ENCODE data around the gene TMEM178B. TPM values are rescaled to one million over a fixed set of nuclear protein-coding genes. Genes with fewer than 3 reads are reported as not detected.

The TMEM178B gene
- total RNA-seq, 1 donor, result 0.09 TPM

DNA sequence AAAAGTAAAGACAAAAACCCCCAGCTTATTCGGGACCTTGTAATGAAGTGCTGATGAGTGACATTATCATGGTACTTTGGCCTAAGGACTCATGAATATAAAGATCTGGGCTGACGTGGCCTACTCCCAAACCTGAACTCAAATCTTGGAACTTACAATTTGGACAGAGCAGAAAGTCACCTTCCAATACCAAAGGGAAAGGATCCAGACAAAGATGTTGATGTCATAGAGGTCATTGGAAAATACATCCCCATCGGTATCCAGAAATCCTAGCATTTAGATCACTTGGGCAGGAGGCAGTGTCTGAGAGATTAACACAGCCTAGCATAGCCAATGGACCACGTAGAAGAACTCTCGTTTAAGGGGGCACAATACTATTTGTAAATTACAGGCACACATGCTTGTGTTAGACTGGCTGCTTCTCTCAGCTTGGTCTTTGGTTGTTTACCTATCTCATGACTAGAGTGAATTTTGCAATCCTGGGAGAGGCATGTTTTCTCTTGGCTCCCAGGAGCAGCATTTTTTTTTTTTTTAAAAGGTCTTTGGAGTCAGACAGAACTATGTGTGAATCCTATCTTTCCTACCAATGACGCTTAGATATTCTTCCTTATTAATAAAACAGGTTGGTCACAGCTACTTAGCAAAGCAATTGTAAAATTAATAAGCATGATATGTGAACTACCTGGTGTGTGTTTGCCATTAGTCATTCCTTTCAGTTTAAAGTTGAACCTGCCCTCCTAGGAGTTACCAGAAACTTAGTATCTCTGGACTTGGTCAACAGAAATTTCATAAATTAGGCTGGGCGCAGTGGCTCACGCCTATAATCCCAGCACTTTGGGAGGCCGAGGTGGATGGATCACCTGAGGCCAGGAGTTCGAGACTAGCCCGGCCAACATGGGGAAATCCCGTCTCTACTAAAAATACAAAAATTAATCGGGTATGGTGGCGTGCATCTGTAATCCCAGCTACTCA, 31.4 kb upstream of the TMEM178B start:
- TF ChIP-seq, protein P1, sequence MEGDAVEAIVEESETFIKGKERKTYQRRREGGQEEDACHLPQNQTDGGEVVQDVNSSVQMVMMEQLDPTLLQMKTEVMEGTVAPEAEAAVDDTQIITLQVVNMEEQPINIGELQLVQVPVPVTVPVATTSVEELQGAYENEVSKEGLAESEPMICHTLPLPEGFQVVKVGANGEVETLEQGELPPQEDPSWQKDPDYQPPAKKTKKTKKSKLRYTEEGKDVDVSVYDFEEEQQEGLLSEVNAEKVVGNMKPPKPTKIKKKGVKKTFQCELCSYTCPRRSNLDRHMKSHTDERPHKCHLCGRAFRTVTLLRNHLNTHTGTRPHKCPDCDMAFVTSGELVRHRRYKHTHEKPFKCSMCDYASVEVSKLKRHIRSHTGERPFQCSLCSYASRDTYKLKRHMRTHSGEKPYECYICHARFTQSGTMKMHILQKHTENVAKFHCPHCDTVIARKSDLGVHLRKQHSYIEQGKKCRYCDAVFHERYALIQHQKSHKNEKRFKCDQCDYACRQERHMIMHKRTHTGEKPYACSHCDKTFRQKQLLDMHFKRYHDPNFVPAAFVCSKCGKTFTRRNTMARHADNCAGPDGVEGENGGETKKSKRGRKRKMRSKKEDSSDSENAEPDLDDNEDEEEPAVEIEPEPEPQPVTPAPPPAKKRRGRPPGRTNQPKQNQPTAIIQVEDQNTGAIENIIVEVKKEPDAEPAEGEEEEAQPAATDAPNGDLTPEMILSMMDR (IDR thresholded peaks at IDR 0.05; ENCODE audit: insufficient read depth, low read length), result no peak
- peak; percentile 2 for DNase-seq (ENCODE audit: low read depth)
- no peak overlapping the region for H3K4me3 ChIP-seq (ENCODE audit: low read depth, low read length)

DNA sequence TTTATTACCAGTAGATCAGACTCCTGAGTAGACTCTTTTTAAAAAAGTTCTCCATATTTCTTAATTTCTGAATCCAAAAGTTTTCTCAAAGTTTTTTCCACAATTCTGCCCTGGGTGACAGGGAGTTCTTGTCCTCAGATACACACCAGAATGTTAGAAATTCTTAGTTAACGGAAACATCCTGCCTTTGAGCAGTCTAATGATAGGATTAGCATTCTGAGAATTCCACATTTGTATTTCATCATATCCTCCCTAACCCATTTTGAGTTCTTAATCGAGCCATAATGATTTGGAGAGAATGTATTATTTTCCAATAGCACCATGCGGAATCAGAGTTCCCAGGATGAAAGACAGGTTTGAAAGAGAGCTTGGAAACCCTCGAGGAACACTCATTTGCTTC, 30.2 kb upstream of the TMEM178B start:
- no peak overlapping the region for H3K4me3 ChIP-seq (ENCODE audit: low read depth, low read length)
- no peak for DNase-seq (ENCODE audit: low read depth)
- TF ChIP-seq, protein P1 (IDR thresholded peaks at IDR 0.05; ENCODE audit: insufficient read depth, low read length), result no peak

DNA sequence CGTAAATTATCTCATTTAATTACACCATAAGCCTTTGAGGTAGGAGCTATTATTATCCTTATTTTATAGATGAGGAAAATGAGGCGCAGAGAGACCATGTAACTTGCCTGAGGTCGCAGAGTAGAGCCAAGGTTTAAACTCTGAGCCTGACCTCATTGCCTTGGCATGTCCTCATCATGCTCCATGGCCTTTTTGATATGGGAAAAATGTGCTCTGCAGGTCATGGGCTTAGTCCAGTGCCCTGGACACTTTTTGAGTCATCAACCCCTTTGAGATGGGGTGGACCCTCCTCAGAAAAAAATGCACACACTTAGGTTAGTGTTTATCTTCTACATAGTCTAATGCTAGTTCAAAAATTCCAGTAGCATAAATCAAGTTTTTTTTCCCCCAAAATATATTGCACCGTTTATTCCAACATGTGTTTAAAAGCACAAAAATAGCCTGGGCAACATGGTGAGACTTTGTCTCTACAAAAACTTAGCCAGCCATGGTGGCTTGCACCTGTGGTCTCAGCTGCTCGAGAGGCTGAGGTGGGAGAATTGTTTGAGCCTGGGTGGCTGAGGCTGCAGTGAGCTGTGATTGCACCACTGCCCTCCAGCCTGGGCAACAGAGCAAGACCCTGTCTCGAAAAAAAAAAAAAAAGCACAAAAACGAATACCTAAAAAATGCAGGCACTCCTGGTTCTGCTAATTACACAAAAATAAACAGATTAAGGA, 28.6 kb upstream of the TMEM178B start:
- TF ChIP-seq, protein P1 (IDR thresholded peaks at IDR 0.05; ENCODE audit: insufficient read depth, low read length), result no peak
- peak; percentile 2 for DNase-seq (ENCODE audit: low read depth)

DNA sequence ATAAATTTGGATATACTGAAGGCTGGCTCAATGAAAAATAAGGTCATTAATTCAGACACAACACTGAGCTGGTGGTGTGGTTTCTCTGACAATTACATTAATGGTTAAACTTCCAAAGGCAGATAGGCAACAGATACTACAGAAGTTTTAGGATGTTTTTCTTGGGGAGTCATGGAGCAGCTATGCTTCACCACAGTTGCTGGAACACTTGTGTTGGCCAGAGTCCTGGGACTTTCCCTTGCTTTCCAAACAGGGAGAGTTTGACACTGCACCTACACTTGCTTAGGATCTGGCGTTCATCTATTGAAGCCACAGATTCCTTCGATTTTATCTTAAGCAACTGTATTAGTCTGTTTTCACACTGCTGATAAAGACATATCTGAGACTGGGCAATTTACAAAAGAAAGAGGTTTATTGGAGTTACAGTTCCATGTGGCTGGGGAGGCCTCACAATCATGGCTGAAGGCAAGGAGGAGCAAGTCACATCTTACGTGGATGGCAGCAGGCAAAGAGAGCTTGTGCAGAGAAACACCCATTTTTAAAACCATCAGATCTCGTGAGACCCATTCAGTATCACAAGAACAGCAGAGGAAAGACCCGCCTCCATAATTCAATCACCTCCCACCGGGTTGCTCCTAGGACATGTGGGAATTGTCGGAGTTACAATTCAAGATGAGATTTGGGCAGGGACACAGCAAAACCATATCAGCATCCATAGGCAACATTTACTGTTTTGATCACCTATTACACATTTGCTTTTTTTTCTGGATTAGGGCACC, 27.8 kb upstream of the TMEM178B start:
- DNase-seq (ENCODE audit: low read depth), result peak; percentile 61
- TF ChIP-seq, protein P1 (IDR thresholded peaks at IDR 0.05; ENCODE audit: insufficient read depth, low read length), result no peak
- H3K4me3 ChIP-seq (ENCODE audit: low read depth, low read length), result no peak overlapping the region

More for the DNA sequence above, 28.6 kb upstream of the TMEM178B start:
- H3K4me3 ChIP-seq (ENCODE audit: low read depth, low read length), result no peak overlapping the region

DNA sequence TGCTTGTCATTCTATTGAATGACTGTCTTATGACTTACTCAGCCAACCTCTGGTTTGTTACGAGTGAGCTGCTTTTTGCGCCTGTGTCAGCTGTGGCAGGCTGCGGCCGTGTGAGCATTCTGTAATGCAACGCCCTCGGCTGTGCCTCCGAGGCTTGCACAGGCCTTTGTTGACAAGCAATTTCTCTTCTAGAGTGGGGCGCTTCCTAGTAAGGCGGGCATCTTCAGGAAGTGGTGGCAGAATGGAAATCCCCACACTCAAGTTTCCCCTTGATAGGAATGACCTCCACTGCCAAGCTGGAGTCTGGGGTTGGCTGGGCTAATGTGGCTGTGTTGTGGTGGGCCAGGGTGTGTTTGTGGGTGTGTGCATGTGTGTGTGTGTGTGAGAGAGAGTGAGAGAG, 20.2 kb upstream of the TMEM178B start:
- TF ChIP-seq, protein P1 (IDR thresholded peaks at IDR 0.05; ENCODE audit: insufficient read depth, low read length), result no peak
- no peak for DNase-seq (ENCODE audit: low read depth)
- no peak overlapping the region for H3K4me3 ChIP-seq (ENCODE audit: low read depth, low read length)

DNA sequence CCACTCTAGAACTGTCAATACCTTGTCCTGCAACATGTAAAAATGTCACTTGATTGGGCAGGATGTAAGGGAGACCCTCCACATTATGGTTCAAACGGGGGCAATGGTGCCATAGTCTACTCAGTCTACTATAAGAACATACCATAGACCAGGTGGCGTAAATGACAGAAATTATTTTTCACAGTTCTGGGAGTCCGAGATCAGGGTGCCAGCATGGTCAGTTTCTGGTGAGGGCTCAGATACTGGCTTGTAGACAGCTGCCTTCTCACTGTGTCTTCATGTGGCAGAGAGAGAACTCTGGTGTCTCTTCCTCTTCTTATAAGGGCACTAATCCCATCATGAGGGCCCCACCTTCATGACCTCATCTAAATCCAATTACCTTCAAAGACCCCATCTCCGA, 18.7 kb upstream of the TMEM178B start:
- no peak overlapping the region for H3K4me3 ChIP-seq (ENCODE audit: low read depth, low read length)
- TF ChIP-seq, protein P1 (IDR thresholded peaks at IDR 0.05; ENCODE audit: insufficient read depth, low read length), result no peak
- DNase-seq (ENCODE audit: low read depth), result no peak

Data from fibroblast of the aortic adventitia (primary cell).